MCF 10A (cell line): ENCODE data around the gene ZGPAT. TPM values are rescaled to one million over a fixed set of nuclear protein-coding genes. Genes with fewer than 3 reads are reported as not detected.

Experiments
- BruUV-seq: library from RNA; stranded (reverse); fragments of 400-500 nt; replicated peaks from 2 replicates; lab custom pipeline; 2021; lab: Mats Ljungman, UMichigan
- CTCF ChIA-PET: fragments of 300-600 bp; sonication (Branson Sonifier 250); formaldehyde crosslinking; extraction: SDS; loops from one replicate; lab custom pipeline; 2021; ENCODE audit warnings: antibody characterized with exemption, inconsistent platforms; lab: Yijun Ruan, JAX
- POLR2A ChIA-PET: fragments of 300-600, 350-650 bp; sonication (Branson Sonifier 250); formaldehyde crosslinking; extraction: SDS; loops from one replicate; lab custom pipeline; 2020; ENCODE audit warnings: antibody characterized with exemption, inconsistent platforms; lab: Yijun Ruan, JAX
- DNase-seq: peaks from one replicate; pipeline ENCODE4 v3.0.0-alpha.2; 2018; ENCODE audit not compliant: unreplicated experiment
- H3K27ac Mint-ChIP-seq: one replicate; pipeline ENCODE4 v1.8.0; 2022; ENCODE audit warnings: mild to moderate bottlenecking, low read depth, mixed read lengths; ENCODE audit not compliant: unreplicated experiment
- H3K27me3 Mint-ChIP-seq: one replicate; pipeline ENCODE4 v1.8.0; 2022; ENCODE audit warnings: mixed read lengths; ENCODE audit not compliant: insufficient read depth, unreplicated experiment
- H3K36me3 Mint-ChIP-seq: one replicate; pipeline ENCODE4 v1.8.0; 2022; ENCODE audit warnings: mild to moderate bottlenecking, moderate library complexity, mixed read lengths; ENCODE audit not compliant: insufficient read depth, unreplicated experiment
- H3K4me1 Mint-ChIP-seq: one replicate; pipeline ENCODE4 v1.8.0; 2022; ENCODE audit warnings: mixed read lengths; ENCODE audit not compliant: insufficient read depth, unreplicated experiment
- H3K4me3 Mint-ChIP-seq: one replicate; pipeline ENCODE4 v1.8.0; 2022; ENCODE audit warnings: mild to moderate bottlenecking, moderate library complexity, mixed read lengths; ENCODE audit not compliant: unreplicated experiment
- H3K9me3 Mint-ChIP-seq: one replicate; pipeline ENCODE4 v1.8.0; 2022; ENCODE audit warnings: mixed read lengths; ENCODE audit not compliant: unreplicated experiment
- CTCF ChIP-seq: fragments of 200-600 bp; IDR thresholded peaks from one replicate; pipeline ENCODE4 v1.8.0; 2022; ENCODE audit warnings: antibody characterized with exemption, mild to moderate bottlenecking; ENCODE audit not compliant: unreplicated experiment
- intact Hi-C: fragments of 100-400 bp; cut with micrococcal nuclease; formaldehyde crosslinking; loops from 2 replicates; pipeline ENCODE4 v1.14.1; 2022
- total RNA-seq: library from RNA; stranded (reverse); gene quantifications from 2 replicates; pipeline ENCODE4 v1.2.3, GENCODE V29; 2022

The ZGPAT gene
- total RNA-seq, 1 experiment from 2014 or later, result 19.5 TPM

DNA sequence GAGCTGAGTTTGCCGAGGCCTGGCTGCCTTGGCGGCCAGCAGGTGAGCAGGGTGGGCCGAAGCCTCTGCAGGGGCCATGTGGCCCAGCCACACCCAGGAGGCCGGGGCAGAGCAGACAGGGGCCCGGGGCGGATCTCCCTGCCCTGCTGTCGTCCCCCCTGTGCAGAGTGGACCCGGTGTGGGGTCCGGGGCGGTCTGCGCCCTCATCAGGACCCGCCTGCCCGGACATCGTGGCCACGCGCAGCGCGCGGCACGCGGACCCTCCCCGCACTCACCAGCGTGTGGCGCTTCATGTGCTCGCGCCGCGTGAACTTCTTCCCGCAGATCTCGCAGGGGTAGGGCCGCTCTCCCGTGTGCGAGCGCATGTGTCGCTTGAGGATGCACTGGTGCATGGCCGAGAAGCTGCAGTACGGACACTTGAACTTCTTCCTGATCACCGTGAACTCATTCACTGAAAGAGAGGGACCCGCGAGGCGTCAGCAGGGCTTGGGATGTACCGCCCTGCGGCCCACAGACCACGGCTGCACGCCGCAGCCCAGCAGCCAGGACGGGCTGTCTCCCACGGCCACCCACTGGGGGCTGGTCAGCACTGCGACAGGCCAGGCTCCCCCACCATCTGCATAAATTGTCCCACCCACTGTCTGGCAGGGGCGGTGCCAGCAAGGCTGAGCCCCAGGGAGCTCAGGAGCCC is 44.7 kb downstream of the ZGPAT start:
- ChIA-PET POLR2A (interaction anchor here (0.7 to 1.0 kb wide), 4 partner anchors 11 to 227 kb away, joined by 3 to 4 read pairs (median 3); no protein-coding TSS in a partner anchor), CTCF (no interaction called here)
- Mint-ChIP-seq H3K36me3 (peaks cover 6% of the 10 kb centered on the region), H3K27ac (no peak overlapping the region), H3K27me3 (peaks cover 7% of the 10 kb centered on the region), H3K4me1 (no peaks in the 10 kb centered on the region), H3K4me3 (no peak overlapping the region), H3K9me3 (no peaks in the 10 kb centered on the region)
- TF ChIP-seq CTCF, result no peak
- no peak for DNase-seq
- no TSS peak for BruUV-seq
- intact Hi-C loops, result no loop called here

DNA sequence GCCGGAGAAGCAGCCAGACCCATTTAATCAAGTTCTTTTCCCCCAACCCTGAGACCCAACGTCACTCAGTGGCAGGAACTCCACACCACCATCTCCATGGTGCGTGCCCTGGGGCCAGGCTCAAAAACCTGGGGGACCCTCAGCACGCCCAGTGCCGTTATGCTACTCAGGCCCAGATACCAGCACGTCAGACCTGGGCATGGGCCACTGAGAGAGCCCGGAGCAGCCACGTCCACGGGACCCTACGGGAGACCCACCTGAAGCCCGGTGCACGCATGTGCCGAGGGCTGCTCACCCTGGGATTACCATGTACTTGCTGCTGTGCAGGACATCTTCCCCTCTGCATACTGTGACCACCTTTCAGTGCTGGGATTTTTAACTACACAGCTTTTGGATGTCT is 45.5 kb downstream of the ZGPAT start:
- Mint-ChIP-seq H3K4me3 (no peak overlapping the region), H3K4me1 (no peaks in the 10 kb centered on the region), H3K27ac (no peak overlapping the region), H3K9me3 (no peaks in the 10 kb centered on the region), H3K36me3 (peaks cover 6% of the 10 kb centered on the region), H3K27me3 (peaks cover 16% of the 10 kb centered on the region)
- no peak for TF ChIP-seq CTCF
- intact Hi-C loops, result no loop called here
- ChIA-PET POLR2A (interaction anchor here (1.0 kb wide), 1 partner anchor 8 kb away, joined by 8 read pairs; no protein-coding TSS in a partner anchor), CTCF (no interaction called here)
- BruUV-seq, result no TSS peak
- DNase-seq, result no peak

DNA sequence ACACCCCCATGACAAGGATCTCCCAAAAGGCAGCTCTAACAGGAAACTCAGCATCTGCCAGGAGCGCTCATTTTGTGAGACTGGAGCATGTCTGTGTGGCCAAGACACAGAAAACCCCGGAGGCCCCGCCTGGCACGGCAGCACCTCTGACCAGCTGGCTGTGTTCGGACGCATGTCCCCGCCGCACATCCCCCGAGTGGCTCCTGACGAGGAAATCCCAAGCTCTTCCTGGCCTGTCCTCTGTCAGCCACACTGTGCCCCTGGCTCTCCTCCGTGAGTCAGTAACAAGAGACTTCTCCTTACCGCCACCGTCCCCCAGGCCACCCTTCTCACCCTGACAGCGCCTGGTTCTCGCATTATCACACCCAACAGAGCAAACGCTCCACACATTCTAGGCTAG is 46.2 kb downstream of the ZGPAT start:
- no peak for DNase-seq
- ChIA-PET CTCF (no interaction called here), POLR2A (interaction anchor here (1.0 to 1.5 kb wide), 2 partner anchors 9 to 47 kb away, joined by 3 to 8 read pairs; partner anchors contain the start of genes ARFRP1 and ZGPAT)
- intact Hi-C loops, result no loop called here
- H3K27ac Mint-ChIP-seq, result no peak overlapping the region
- BruUV-seq, result no TSS peak
- H3K4me3 Mint-ChIP-seq, result no peak overlapping the region
- H3K4me1 Mint-ChIP-seq, result no peaks in the 10 kb centered on the region
- peaks cover 2% of the 10 kb centered on the region for H3K36me3 Mint-ChIP-seq
- H3K9me3 Mint-ChIP-seq, result no peaks in the 10 kb centered on the region
- peaks cover 22% of the 10 kb centered on the region for H3K27me3 Mint-ChIP-seq
- TF ChIP-seq CTCF, result no peak

DNA sequence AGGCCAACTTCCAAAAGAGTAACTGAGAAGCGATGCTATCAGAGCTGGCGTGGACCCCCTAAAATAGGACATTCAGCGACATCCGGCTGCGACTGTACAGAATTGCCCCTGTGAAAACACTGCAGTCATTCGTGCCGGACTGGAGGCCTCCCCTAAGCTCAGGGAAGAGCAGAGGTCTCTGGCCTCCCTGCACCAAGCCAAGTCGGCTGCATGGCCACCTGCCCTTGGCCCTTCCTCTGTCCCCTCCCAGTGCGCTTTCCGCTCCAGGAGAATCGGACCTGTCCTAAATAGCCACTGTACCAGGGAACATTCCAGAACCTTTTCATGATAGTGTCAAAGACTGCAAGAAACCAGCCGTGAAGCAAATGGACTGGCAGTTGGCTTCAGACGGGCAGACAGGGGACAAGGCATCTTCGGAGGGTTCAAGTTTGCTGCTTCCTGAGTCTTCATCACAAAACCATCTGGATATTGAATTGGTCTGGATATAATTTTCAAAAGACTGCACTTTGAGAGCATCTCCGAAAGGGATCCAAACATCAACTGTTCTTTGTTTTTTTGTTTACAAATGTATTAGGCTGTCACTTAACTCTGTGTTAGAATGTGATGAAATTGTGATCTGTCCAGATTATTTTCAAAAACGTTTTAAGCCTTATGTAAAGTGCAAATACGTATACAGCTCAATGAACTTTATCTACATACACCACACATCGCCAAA is 48.3 kb downstream of the ZGPAT start:
- ChIA-PET POLR2A (interaction anchor here (0.6 to 1.7 kb wide), 4 partner anchors 11 to 98 kb away, joined by 3 to 5 read pairs (median 4); no protein-coding TSS in a partner anchor), CTCF (interaction anchor here (0.7 to 1.9 kb wide), 2 partner anchors 18 to 30 kb away, joined by 3 to 6 read pairs; no protein-coding TSS in a partner anchor)
- no TSS peak for BruUV-seq
- no peak for DNase-seq
- peaks cover 31% of the 10 kb centered on the region for H3K27me3 Mint-ChIP-seq
- H3K27ac Mint-ChIP-seq, result no peak overlapping the region
- H3K36me3 Mint-ChIP-seq, result no peaks in the 10 kb centered on the region
- no peak for TF ChIP-seq CTCF
- intact Hi-C loops, result no loop called here
- no peak overlapping the region for H3K4me3 Mint-ChIP-seq
- H3K4me1 Mint-ChIP-seq, result no peaks in the 10 kb centered on the region
- no peaks in the 10 kb centered on the region for H3K9me3 Mint-ChIP-seq
